Loucy (cell line): Measurements from ENCODE around the gene PMEL.

Experiments used
- H2AFZ ChIP-seq: fragments of 200-600 bp; sonication (generic); 2 replicates; pipeline ENCODE4 v1.6.0; 2016; ENCODE audit warnings: antibody characterized with exemption, mild to moderate bottlenecking, low read length, moderate library complexity
- H3F3A ChIP-seq: fragments of 200-600 bp; 2 replicates; pipeline ENCODE4 v1.6.0; 2016; ENCODE audit warnings: antibody characterized with exemption, low read depth, mild to moderate bottlenecking
- H3K27me3 ChIP-seq: fragments of 200-600 bp; sonication (generic); 2 replicates; pipeline ENCODE4 v1.6.1; 2014; ENCODE audit warnings: low read length, mild to moderate bottlenecking; ENCODE audit not compliant: insufficient read depth, poor library complexity, severe bottlenecking
- H3K36me3 ChIP-seq: fragments of 200-600 bp; sonication (generic); 2 replicates; pipeline ENCODE4 v1.6.1; 2016; ENCODE audit warnings: low read length; ENCODE audit not compliant: insufficient read depth
- H3K4me1 ChIP-seq: fragments of 200-600 bp; sonication (generic); 2 replicates; pipeline ENCODE4 v1.5.1; 2014; ENCODE audit warnings: low read length, mild to moderate bottlenecking; ENCODE audit not compliant: insufficient read depth, poor library complexity, severe bottlenecking
- H3K4me2 ChIP-seq: fragments of 200-600 bp; sonication (generic); 2 replicates; pipeline ENCODE4 v1.6.0; 2014; ENCODE audit warnings: antibody characterized with exemption, low read length, low read depth, mild to moderate bottlenecking; ENCODE audit not compliant: poor library complexity, severe bottlenecking
- H3K4me3 ChIP-seq: fragments of 200-600 bp; sonication (generic); 2 replicates; pipeline ENCODE4 v1.5.1; 2014; ENCODE audit warnings: low read length, mild to moderate bottlenecking, mixed read lengths; ENCODE audit not compliant: poor library complexity, severe bottlenecking
- H3K79me2 ChIP-seq: fragments of 200-600 bp; sonication (generic); 2 replicates; pipeline ENCODE4 v1.6.1; 2014; ENCODE audit warnings: low read length; ENCODE audit not compliant: insufficient read depth
- H3K9ac ChIP-seq: fragments of 200-600 bp; sonication (generic); 2 replicates; pipeline ENCODE4 v1.6.0; 2014; ENCODE audit warnings: mild to moderate bottlenecking, low read depth, low read length, moderate library complexity; ENCODE audit not compliant: poor library complexity, severe bottlenecking
- H3K9me2 ChIP-seq: fragments of 200-600 bp; sonication (generic); replicated peaks from 2 replicates; pipeline ENCODE4 v1.6.1; 2016; ENCODE audit warnings: low read depth, low read length, mixed read lengths
- H3K9me3 ChIP-seq: fragments of 200-600 bp; sonication (generic); 2 replicates; pipeline ENCODE4 v1.6.1; 2014; ENCODE audit warnings: mild to moderate bottlenecking, antibody characterized with exemption, low read length, low read depth; ENCODE audit not compliant: insufficient read depth
- H4K20me1 ChIP-seq: fragments of 200-600 bp; sonication (generic); 2 replicates; pipeline ENCODE4 v1.6.0; 2014; ENCODE audit warnings: antibody characterized with exemption, low read length, mild to moderate bottlenecking; ENCODE audit not compliant: insufficient read depth, poor library complexity, severe bottlenecking
- CTCF ChIP-seq: fragments of 200-600 bp; sonication (generic); conservative IDR thresholded peaks from 2 replicates; pipeline ENCODE4 v1.5.1; 2014; ENCODE audit warnings: mild to moderate bottlenecking, antibody characterized with exemption, low read length
- EZH2phosphoT487 ChIP-seq: fragments of 200-600 bp; IDR thresholded peaks from 2 replicates; pipeline ENCODE4 v1.6.1; 2018; ENCODE audit warnings: antibody characterized with exemption, mild to moderate bottlenecking, moderate library complexity, borderline replicate concordance

The PMEL gene

DNA sequence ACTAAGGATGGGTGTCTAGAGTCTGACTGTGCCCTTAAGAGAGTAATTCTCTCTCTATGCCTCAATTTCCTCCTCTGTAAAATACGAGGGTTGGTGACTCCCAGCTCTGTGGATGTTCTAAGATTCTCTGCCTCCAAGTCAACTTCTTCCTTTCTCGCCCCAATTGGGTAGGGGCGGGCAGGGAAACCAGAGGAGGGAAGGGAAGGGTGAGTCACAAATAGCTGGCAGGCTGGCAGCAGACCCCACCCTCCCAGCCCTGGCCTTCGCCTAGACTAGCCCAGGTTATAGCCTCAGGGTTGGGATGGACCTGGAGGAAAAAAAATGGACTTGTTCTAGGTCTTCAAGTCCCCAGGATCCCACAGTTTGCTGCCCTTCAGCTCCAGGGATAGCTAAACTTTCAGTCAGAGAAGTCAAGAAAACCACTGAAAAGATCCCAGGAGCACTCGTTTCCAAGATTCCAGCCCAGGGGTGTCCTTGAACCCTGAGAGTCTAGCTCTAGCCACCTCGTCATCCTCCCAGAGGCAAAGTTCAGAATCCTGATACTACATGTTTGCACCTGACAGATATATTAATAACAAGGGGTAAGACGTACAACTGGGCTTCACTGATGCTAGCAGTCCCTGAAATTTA lies 32.6 kb downstream of the PMEL start:
- H3K4me2 ChIP-seq: peak overlapping the region; percentile 96
- no peaks in the 10 kb centered on the region; the same call in 1 of the 2 replicates for H3K36me3 ChIP-seq
- peaks cover 5% of the 10 kb centered on the region for H4K20me1 ChIP-seq
- H3K9me3 ChIP-seq: no peaks in the 10 kb centered on the region
- no peaks in the 10 kb centered on the region for H3K27me3 ChIP-seq
- no peak overlapping the region for H2AFZ ChIP-seq
- H3K4me3 ChIP-seq: peak overlapping the region; percentile 84
- TF ChIP-seq EZH2phosphoT487: no peak
- no peak for TF ChIP-seq CTCF
- peaks cover 47% of the 10 kb centered on the region for H3K79me2 ChIP-seq
- peaks cover 46% of the 10 kb centered on the region for H3K4me1 ChIP-seq
- H3K9ac ChIP-seq: peak overlapping the region; percentile 98
- H3F3A ChIP-seq: peaks cover 9% of the 10 kb centered on the region
- no peaks in the 10 kb centered on the region for H3K9me2 ChIP-seq

GRCh38 chr12:55932551-55932910 lies 33.3 kb downstream of the PMEL start:
- no peaks in the 10 kb centered on the region for H3K9me2 ChIP-seq
- TF ChIP-seq EZH2phosphoT487 (no peak), CTCF (no peak)
- peak overlapping the region; percentile 96 for H3K4me2 ChIP-seq
- peak overlapping the region; percentile 98 for H3K9ac ChIP-seq
- H3K4me1 ChIP-seq: peaks cover 46% of the 10 kb centered on the region
- H3K4me3 ChIP-seq: peak overlapping the region; percentile 84
- peak overlapping the region; percentile 65 for H2AFZ ChIP-seq
- no peaks in the 10 kb centered on the region for H3K9me3 ChIP-seq
- H3F3A ChIP-seq: peaks cover 16% of the 10 kb centered on the region
- peaks cover 5% of the 10 kb centered on the region for H4K20me1 ChIP-seq
- no peaks in the 10 kb centered on the region for H3K27me3 ChIP-seq
- H3K79me2 ChIP-seq: peaks cover 53% of the 10 kb centered on the region
- no peaks in the 10 kb centered on the region for H3K36me3 ChIP-seq

DNA sequence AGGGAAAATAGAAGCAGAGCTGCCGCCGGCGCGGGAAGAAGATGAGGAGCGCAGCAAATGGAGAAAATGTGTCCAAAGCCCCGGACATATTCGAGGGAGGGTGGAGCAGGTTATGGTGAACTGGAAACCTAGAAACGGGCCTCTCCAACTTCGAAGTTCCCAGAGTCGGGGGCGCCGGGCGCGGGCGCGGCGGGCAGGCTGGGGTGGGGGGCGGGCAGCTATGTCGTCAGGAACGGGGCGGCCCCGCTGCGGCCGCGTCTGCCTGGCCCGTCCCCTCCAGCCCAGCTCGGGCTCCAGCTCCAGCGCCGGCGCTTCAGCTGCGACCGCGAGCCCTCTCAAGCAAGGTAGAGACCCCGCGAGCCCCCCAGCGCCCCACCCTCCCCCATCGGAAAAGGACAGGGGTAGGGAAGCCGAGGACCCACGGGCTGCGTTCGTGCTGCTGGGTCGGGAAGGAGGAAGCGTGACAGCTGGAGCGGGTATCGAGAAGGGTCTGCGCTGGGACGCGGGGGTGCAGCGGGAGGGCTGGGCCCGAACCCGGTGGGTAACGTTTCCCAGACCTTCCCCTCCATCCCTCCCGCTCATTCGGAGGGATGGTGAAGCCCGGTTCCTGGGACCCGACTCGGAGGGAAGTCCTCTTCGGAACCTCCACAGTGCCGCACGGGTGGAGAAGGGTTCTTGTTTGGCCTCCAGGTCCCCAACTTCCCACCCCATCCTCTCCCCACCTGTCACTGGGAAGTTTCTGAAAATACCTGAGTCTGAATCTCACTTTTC lies 33.9 kb downstream of the PMEL start:
- no peak for TF ChIP-seq CTCF
- TF ChIP-seq EZH2phosphoT487: no peak
- H3K4me1 ChIP-seq: peaks cover 46% of the 10 kb centered on the region
- peak overlapping the region; percentile 96 for H3K4me2 ChIP-seq
- H4K20me1 ChIP-seq: peaks cover 5% of the 10 kb centered on the region
- no peaks in the 10 kb centered on the region for H3K27me3 ChIP-seq
- H3K4me3 ChIP-seq: peak overlapping the region; percentile 84
- peaks cover 19% of the 10 kb centered on the region for H3F3A ChIP-seq
- peaks cover 53% of the 10 kb centered on the region for H3K79me2 ChIP-seq
- H2AFZ ChIP-seq: peak overlapping the region; percentile 65
- no peaks in the 10 kb centered on the region for H3K36me3 ChIP-seq
- no peaks in the 10 kb centered on the region for H3K9me2 ChIP-seq
- H3K9ac ChIP-seq: peak overlapping the region; percentile 98
- H3K9me3 ChIP-seq: no peaks in the 10 kb centered on the region
